Endodermal cell (in vitro differentiated cells): ENCODE measurements around the gene LPGAT1. TPM values are rescaled to one million over a fixed set of nuclear protein-coding genes. Genes with fewer than 3 reads are reported as not detected.

Source experiments
- DNase-seq: peaks from one replicate; pipeline ENCODE4 v3.0.0-alpha.2; 2017
- H3K27ac ChIP-seq: 2 replicates; pipeline ENCODE4 v1.5.1; 2013; ENCODE audit warnings: mild to moderate bottlenecking, low read depth, low read length, moderate library complexity
- H3K27me3 ChIP-seq: 2 replicates; pipeline ENCODE4 v1.6.1; 2013; ENCODE audit warnings: mild to moderate bottlenecking, low read length, moderate library complexity; ENCODE audit not compliant: insufficient read depth, control insufficient read depth, poor library complexity, severe bottlenecking
- H3K36me3 ChIP-seq: 2 replicates; pipeline ENCODE4 v1.7.0; 2013; ENCODE audit warnings: mild to moderate bottlenecking, low read length, moderate library complexity; ENCODE audit not compliant: control insufficient read depth, insufficient read depth
- H3K4me1 ChIP-seq: one replicate; pipeline ENCODE4 v1.7.0; 2013; ENCODE audit warnings: low read length; ENCODE audit not compliant: control insufficient read depth, insufficient read depth
- H3K4me3 ChIP-seq: 2 replicates; pipeline ENCODE4 v1.5.1; 2013; ENCODE audit warnings: mild to moderate bottlenecking, low read length, moderate library complexity
- H3K9ac ChIP-seq: 2 replicates; pipeline ENCODE4 v1.6.1; 2013; ENCODE audit warnings: mild to moderate bottlenecking, low read length, moderate library complexity; ENCODE audit not compliant: poor library complexity, severe bottlenecking; ENCODE audit errors: extremely low read depth
- H3K9me3 ChIP-seq: 2 replicates; pipeline ENCODE4 v1.6.1; 2013; ENCODE audit warnings: mild to moderate bottlenecking, low read length, moderate library complexity; ENCODE audit not compliant: control insufficient read depth
- H3K27ac Mint-ChIP-seq: 2 replicates; pipeline ENCODE4 v1.8.0; 2020; ENCODE audit warnings: mixed read lengths
- H3K27me3 Mint-ChIP-seq: 2 replicates; pipeline ENCODE4 v1.8.0; 2021; ENCODE audit warnings: mild to moderate bottlenecking, mixed read lengths; ENCODE audit not compliant: insufficient read depth
- H3K36me3 Mint-ChIP-seq: 2 replicates; pipeline ENCODE4 v1.8.0; 2020; ENCODE audit warnings: low read depth, mixed read lengths
- H3K4me1 Mint-ChIP-seq: 2 replicates; pipeline ENCODE4 v1.8.0; 2020; ENCODE audit warnings: mixed read lengths
- H3K4me3 Mint-ChIP-seq: 2 replicates; pipeline ENCODE4 v1.8.0; 2020; ENCODE audit warnings: mild to moderate bottlenecking, moderate library complexity, mixed read lengths
- H3K9me3 Mint-ChIP-seq: 2 replicates; pipeline ENCODE4 v1.8.0; 2020; ENCODE audit warnings: mild to moderate bottlenecking, mixed read lengths
- CTCF ChIP-seq: fragments of 200-600 bp; sonication (generic); conservative IDR thresholded peaks from 2 replicates; pipeline ENCODE4 v1.5.0; 2021; ENCODE audit warnings: antibody characterized with exemption, mild to moderate bottlenecking
- WGBS, 2 experiments: methylation state at CpG; one replicate each; pipeline versions ENCODE4 v1.1.5 to v1.1.7; 2013; ENCODE audit warnings: missing lambda C conversion rate in 2 of 2, mixed read lengths in 1 of 2; ENCODE audit not compliant: insufficient coverage in 1 of 2, insufficient read length in 1 of 2; 5-methylcytosine and 5-hydroxymethylcytosine counted together
- total RNA-seq, 2 donors: library from RNA; stranded (reverse); fragmentation: NEBNext Ultra II Directional in 1 of 2; extraction: Animal tissue kit (Norgen Biotek cat#: 25700) in 1 of 2; gene quantifications; 2 replicates in 1 of 2; 3 replicates in 1 of 2; pipeline ENCODE4 v1.2.1, GENCODE V29; 2021

Gene LPGAT1
- total RNA-seq, 2 donors from 2014 or later: 57.0 to 66.9 TPM

DNA sequence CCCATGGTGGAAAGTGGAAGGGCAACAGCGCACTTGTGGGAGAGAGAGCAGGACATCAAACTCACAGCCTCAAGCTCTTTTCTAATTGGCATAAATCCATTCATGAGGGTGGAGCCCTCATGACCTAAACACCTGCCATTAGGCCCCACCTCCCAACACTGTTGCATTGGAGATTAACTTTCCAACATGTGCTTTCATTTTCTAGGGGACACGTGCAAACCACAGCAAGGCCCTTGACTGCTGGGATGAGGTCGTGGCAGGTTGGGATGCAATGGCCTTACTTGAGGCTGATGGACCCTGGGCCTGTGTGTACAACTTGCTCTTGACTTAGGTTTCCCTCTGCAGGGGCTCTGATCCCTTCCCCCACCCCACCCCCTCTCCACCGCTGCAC is 119.3 kb downstream of the LPGAT1 start:
- Histone ChIP-seq H3K27me3 (no peaks in the 10 kb centered on the region), H3K4me1 (no peaks in the 10 kb centered on the region), H3K9ac (no peak overlapping the region), H3K4me3 (no peak overlapping the region), H3K9me3 (no peaks in the 10 kb centered on the region), H3K27ac (no peak overlapping the region), H3K36me3 (no peaks in the 10 kb centered on the region)
- H3K9me3 Mint-ChIP-seq: peaks cover 2% of the 10 kb centered on the region
- H3K36me3 Mint-ChIP-seq: no peaks in the 10 kb centered on the region
- 92 to 95% methylated on average over 3 to 4 of the region's 4 CpGs for WGBS, 2 experiments
- TF ChIP-seq CTCF: no peak
- peaks cover 5% of the 10 kb centered on the region for H3K27me3 Mint-ChIP-seq
- H3K27ac Mint-ChIP-seq: no peak overlapping the region
- DNase-seq: no peak
- no peak overlapping the region for H3K4me3 Mint-ChIP-seq
- H3K4me1 Mint-ChIP-seq: peaks cover 3% of the 10 kb centered on the region

DNA sequence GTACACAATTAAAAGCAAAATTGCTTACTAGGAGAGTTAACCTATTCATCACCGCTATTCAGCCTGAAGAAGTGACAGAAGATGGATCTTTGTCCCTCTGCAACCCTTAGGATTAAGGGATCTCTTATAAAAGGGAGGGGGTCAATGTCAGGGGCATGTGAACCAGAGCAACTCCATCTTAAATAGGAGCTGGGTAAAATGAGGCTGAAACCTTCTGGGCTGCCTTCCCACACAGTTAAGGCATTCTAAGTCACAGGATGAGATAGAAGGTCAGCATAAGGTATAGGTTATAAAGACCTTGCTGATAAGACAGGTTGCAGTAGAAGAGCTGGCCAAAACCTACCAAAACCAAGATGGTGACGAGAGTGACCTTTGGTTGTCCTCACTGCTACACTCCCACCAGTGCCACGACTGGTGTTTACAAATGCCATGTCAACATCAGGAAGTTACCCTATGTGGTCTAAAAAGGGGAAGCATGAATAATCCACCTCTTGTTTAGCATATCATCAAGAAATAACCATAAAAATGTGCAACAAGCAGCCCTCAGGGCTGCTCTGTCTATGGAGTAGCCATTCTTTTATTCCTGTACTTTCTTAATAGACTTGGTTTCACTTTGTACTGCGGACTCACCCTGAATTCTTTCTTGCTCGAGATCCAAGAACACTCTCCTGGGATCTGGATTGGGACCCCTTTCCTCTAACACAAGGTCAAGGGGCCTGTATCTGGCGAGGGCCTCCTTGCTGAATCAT is 119.8 kb downstream of the LPGAT1 start:
- Histone ChIP-seq H3K36me3 (no peaks in the 10 kb centered on the region), H3K9ac (no peak overlapping the region), H3K27ac (no peak overlapping the region), H3K27me3 (no peaks in the 10 kb centered on the region), H3K4me3 (no peak overlapping the region), H3K9me3 (no peaks in the 10 kb centered on the region), H3K4me1 (no peaks in the 10 kb centered on the region)
- no peak for DNase-seq
- peaks cover 2% of the 10 kb centered on the region for H3K4me1 Mint-ChIP-seq
- 93 to 95% methylated on average over 4 to 6 of the region's 6 CpGs for WGBS, 2 experiments
- TF ChIP-seq CTCF: no peak
- H3K4me3 Mint-ChIP-seq: no peak overlapping the region
- no peaks in the 10 kb centered on the region for H3K36me3 Mint-ChIP-seq
- H3K27ac Mint-ChIP-seq: no peak overlapping the region
- peaks cover 2% of the 10 kb centered on the region for H3K9me3 Mint-ChIP-seq
- H3K27me3 Mint-ChIP-seq: peaks cover 5% of the 10 kb centered on the region

GRCh38 chr1:211708926-211709325 is 121.6 kb downstream of the LPGAT1 start:
- Histone ChIP-seq H3K4me1 (no peaks in the 10 kb centered on the region), H3K27ac (no peak overlapping the region), H3K27me3 (no peaks in the 10 kb centered on the region), H3K36me3 (no peaks in the 10 kb centered on the region), H3K9ac (no peak overlapping the region), H3K4me3 (no peak overlapping the region), H3K9me3 (no peaks in the 10 kb centered on the region)
- H3K36me3 Mint-ChIP-seq: no peaks in the 10 kb centered on the region
- H3K4me1 Mint-ChIP-seq: no peaks in the 10 kb centered on the region
- H3K9me3 Mint-ChIP-seq: peaks cover 2% of the 10 kb centered on the region
- no peak for DNase-seq
- no peak overlapping the region for H3K27ac Mint-ChIP-seq
- H3K4me3 Mint-ChIP-seq: no peak overlapping the region
- no peak for TF ChIP-seq CTCF
- 86 to 100% methylated on average over 1 to 3 of the region's 4 CpGs for WGBS, 2 experiments
- peaks cover 5% of the 10 kb centered on the region for H3K27me3 Mint-ChIP-seq
